Hepatocyte (in vitro differentiated cells): ENCODE results near the gene CCNDBP1. TPM values are rescaled to one million over a fixed set of nuclear protein-coding genes. Genes with fewer than 3 reads are reported as not detected.

Experiments
- DNase-seq: peaks from one replicate; pipeline ENCODE4 v3.0.0-alpha.2; 2016; ENCODE audit warnings: low spot score
- H2AFZ ChIP-seq: fragments of 200-600 bp; sonication (generic); 2 replicates; pipeline ENCODE4 v1.6.0; 2016; ENCODE audit warnings: antibody characterized with exemption, mild to moderate bottlenecking
- H3K27ac ChIP-seq: fragments of 200-600 bp; sonication (generic); 2 replicates; pipeline ENCODE4 v1.5.1; 2016; ENCODE audit warnings: mild to moderate bottlenecking
- H3K27me3 ChIP-seq: fragments of 200-600 bp; sonication (generic); 2 replicates; pipeline ENCODE4 v1.6.1; 2016
- H3K36me3 ChIP-seq: fragments of 200-600 bp; sonication (generic); replicated peaks from 2 replicates; pipeline ENCODE4 v1.5.1; 2016; ENCODE audit warnings: low read depth; ENCODE audit not compliant: insufficient read depth
- H3K4me1 ChIP-seq: fragments of 200-600 bp; sonication (generic); 2 replicates; pipeline ENCODE4 v1.5.1; 2016; ENCODE audit warnings: mild to moderate bottlenecking, moderate library complexity; ENCODE audit not compliant: insufficient read depth
- H3K4me2 ChIP-seq: fragments of 200-600 bp; sonication (generic); 2 replicates; pipeline ENCODE4 v1.6.0; 2016
- H3K4me3 ChIP-seq: fragments of 200-600 bp; sonication (generic); 2 replicates; pipeline ENCODE4 v1.5.1; 2016; ENCODE audit warnings: mild to moderate bottlenecking
- H3K79me2 ChIP-seq: fragments of 200-600 bp; sonication (generic); 2 replicates; pipeline ENCODE4 v1.6.0; 2017; ENCODE audit warnings: mild to moderate bottlenecking
- H3K9me2 ChIP-seq: fragments of 200-600 bp; sonication (generic); replicated peaks from 2 replicates; pipeline ENCODE4 v1.6.0; 2017; ENCODE audit warnings: mild to moderate bottlenecking; ENCODE audit not compliant: insufficient read depth
- H3K9me3 ChIP-seq: fragments of 200-600 bp; sonication (generic); 2 replicates; pipeline ENCODE4 v1.5.1; 2016; ENCODE audit warnings: low read depth, mild to moderate bottlenecking
- H4K20me1 ChIP-seq: fragments of 200-600 bp; sonication (generic); 2 replicates; pipeline ENCODE4 v1.6.0; 2016; ENCODE audit warnings: mild to moderate bottlenecking; ENCODE audit not compliant: insufficient read depth, poor library complexity, severe bottlenecking
- EZH2 ChIP-seq: fragments of 200-600 bp; sonication (generic); IDR thresholded peaks from 2 replicates; pipeline ENCODE4 v1.6.1; 2016; ENCODE audit warnings: antibody characterized with exemption, mild to moderate bottlenecking, borderline replicate concordance
- EZH2phosphoT487 ChIP-seq: fragments of 200-600 bp; sonication (generic); IDR thresholded peaks from one replicate; pipeline ENCODE4 v1.6.1; 2018; ENCODE audit warnings: antibody characterized with exemption, mild to moderate bottlenecking, low read depth, moderate library complexity; ENCODE audit not compliant: unreplicated experiment, severe bottlenecking
- WGBS: methylation state at CpG from one replicate; pipeline ENCODE4 v1.1.6; 2016; ENCODE audit warnings: low lambda C conversion rate; ENCODE audit errors: missing lambda C conversion rate; 5-methylcytosine and 5-hydroxymethylcytosine counted together
- polyA plus RNA-seq: library from polyadenylated mRNA; unstranded; fragments of >200 nt; fragmentation: Nextera tagmentation; extraction: Ambion mirVana; gene quantifications from 2 replicates; pipeline ENCODE4 v1.2.1, GENCODE V29; 2016
- total RNA-seq: library from RNA; depleted of rRNA; stranded (reverse); fragments of >200 nt; gene quantifications from 2 replicates; pipeline ENCODE4 v1.2.3, GENCODE V29; 2014
- TF ChIP-seq, protein P1 (sequence below): fragments of 200-600 bp; sonication (generic); IDR thresholded peaks from 2 replicates; pipeline ENCODE4 v1.5.1; 2016; ENCODE audit warnings: antibody characterized with exemption, mild to moderate bottlenecking; ENCODE audit not compliant: poor library complexity

Gene CCNDBP1
- total and polyA plus RNA-seq, 2 experiments from 2014 or later: 53.5 to 60.3 TPM

DNA sequence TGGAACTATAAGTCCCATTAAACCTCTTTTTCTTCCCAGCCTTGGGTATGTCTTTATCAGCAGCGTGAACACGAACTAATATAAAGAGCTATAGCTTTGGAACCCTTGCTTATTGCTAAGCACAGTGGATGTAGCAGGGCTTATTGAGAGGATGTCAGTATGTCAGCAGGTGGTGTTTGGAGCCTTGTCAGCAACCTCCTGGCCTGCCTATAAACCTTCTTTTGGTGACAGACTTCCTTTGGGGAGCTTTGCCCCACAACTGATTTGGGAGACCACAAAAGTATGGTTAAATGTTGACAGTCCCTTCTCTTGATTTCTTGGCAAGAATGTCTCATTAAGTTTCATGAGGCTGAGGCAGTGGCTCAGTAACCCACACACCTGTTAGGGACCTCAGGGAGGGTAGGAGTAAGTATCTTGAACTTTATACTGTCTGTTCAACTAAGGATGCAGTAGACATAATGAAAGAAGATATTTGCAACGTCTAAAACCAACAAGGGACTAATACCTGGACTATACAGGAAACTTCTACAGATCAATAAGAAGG is 14.8 kb downstream of the CCNDBP1 start:
- H3K9me3 ChIP-seq: no peaks in the 10 kb centered on the region
- no peak overlapping the region for H2AFZ ChIP-seq
- no peak overlapping the region for H3K4me2 ChIP-seq
- H3K9me2 ChIP-seq: no peaks in the 10 kb centered on the region
- no peaks in the 10 kb centered on the region for H3K27me3 ChIP-seq
- TF ChIP-seq EZH2phosphoT487 (no peak), EZH2 (no peak)
- TF ChIP-seq, protein P1, sequence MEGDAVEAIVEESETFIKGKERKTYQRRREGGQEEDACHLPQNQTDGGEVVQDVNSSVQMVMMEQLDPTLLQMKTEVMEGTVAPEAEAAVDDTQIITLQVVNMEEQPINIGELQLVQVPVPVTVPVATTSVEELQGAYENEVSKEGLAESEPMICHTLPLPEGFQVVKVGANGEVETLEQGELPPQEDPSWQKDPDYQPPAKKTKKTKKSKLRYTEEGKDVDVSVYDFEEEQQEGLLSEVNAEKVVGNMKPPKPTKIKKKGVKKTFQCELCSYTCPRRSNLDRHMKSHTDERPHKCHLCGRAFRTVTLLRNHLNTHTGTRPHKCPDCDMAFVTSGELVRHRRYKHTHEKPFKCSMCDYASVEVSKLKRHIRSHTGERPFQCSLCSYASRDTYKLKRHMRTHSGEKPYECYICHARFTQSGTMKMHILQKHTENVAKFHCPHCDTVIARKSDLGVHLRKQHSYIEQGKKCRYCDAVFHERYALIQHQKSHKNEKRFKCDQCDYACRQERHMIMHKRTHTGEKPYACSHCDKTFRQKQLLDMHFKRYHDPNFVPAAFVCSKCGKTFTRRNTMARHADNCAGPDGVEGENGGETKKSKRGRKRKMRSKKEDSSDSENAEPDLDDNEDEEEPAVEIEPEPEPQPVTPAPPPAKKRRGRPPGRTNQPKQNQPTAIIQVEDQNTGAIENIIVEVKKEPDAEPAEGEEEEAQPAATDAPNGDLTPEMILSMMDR: no peak
- H3K79me2 ChIP-seq: no peaks in the 10 kb centered on the region
- H4K20me1 ChIP-seq: no peaks in the 10 kb centered on the region
- no peak for DNase-seq
- H3K4me1 ChIP-seq: no peaks in the 10 kb centered on the region
- H3K4me3 ChIP-seq: no peak overlapping the region
- H3K27ac ChIP-seq: no peak overlapping the region
- no peaks in the 10 kb centered on the region for H3K36me3 ChIP-seq
- WGBS: 91% methylated on average over 3 of the region's 3 CpGs

DNA sequence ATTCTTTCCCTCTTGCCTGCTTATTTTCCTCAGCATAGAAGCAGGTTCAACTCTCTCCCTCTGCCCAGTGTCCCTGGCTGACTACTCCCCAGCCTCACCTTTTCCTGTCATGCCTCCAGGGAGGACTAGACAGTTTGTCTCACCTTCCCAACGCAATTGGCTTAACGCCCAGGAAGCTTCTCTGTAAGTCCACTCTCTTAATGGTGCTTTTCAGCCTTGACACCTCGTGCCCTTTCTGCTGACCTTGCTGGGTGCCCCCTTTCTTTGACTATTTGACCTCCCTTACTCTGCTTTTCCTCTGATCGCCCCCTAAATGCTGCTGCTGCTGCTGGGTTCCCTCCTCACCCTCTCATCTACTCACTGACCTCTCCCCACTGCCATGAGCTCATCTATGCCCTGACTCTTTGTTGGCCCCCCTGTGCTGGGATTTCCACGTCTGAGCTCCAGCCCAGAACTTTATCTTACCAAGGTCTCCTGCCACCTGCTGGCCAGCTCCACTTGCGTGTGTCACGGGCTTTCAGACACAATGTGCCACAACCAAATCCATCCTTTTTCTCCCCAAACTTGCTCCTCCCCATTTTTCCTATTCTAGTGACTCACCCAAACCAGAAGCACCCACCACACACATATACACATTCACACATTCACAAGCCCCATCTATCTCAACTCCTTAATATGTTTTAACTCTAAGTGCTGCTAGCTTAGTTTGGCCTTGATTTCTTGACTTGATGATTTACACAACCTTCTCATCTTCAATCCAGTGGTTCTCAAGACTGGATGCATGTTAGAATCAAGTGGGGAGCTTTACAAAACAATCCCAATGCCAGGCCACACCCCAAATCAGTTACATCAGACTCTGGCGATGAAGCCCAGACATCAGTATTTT is 19.1 kb downstream of the CCNDBP1 start:
- Histone ChIP-seq H3K4me3 (no peak overlapping the region), H3K4me1 (no peaks in the 10 kb centered on the region), H3K79me2 (no peaks in the 10 kb centered on the region), H4K20me1 (no peaks in the 10 kb centered on the region), H2AFZ (no peak overlapping the region), H3K4me2 (no peak overlapping the region), H3K9me2 (no peaks in the 10 kb centered on the region), H3K9me3 (no peaks in the 10 kb centered on the region), H3K27ac (no peak overlapping the region), H3K36me3 (no peaks in the 10 kb centered on the region), H3K27me3 (no peaks in the 10 kb centered on the region)
- peak; percentile 72 for DNase-seq
- WGBS: 47% methylated on average over 8 of the region's 8 CpGs
- no peak for TF ChIP-seq EZH2
- TF ChIP-seq, protein P1: peak; percentile 61

DNA sequence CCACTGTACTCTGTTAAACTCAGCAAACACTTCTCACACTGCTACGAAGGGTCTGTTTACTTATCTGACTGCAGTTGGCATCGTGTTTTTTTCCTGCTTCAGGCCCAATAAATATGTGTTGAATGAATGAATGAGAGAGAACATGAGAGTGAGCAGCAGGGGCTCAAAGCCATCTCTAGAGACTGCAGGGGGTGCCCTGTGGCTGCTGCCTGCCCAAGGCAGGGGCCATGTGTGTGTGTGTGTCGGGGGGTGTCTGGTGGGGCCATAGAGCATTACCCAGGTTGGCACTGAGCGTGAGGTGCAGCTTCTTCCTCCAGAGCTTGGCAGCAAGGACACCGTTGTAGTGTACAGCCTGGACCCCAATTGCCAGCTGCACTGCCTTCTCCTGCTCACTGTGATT is 20.9 kb downstream of the CCNDBP1 start:
- Histone ChIP-seq H4K20me1 (no peaks in the 10 kb centered on the region), H3K4me2 (no peak overlapping the region), H3K79me2 (no peaks in the 10 kb centered on the region), H3K36me3 (no peaks in the 10 kb centered on the region), H3K27me3 (no peaks in the 10 kb centered on the region), H2AFZ (no peak overlapping the region), H3K4me3 (no peak overlapping the region), H3K9me3 (no peaks in the 10 kb centered on the region), H3K9me2 (no peaks in the 10 kb centered on the region), H3K4me1 (no peaks in the 10 kb centered on the region), H3K27ac (no peak overlapping the region)
- no peak for TF ChIP-seq EZH2
- TF ChIP-seq EZH2phosphoT487: no peak
- TF ChIP-seq, protein P1: no peak
- DNase-seq: no peak
- WGBS: 69% methylated on average over 5 of the region's 5 CpGs
